ENCODE results near the gene BMPR2. TPM values are rescaled to one million over a fixed set of nuclear protein-coding genes. Genes with fewer than 3 reads are reported as not detected.

BMPR2 gene
- polyA plus RNA-seq, 1 of the 3 experiments (the other 2 are of a cell fraction) = 10.2 TPM

DNA sequence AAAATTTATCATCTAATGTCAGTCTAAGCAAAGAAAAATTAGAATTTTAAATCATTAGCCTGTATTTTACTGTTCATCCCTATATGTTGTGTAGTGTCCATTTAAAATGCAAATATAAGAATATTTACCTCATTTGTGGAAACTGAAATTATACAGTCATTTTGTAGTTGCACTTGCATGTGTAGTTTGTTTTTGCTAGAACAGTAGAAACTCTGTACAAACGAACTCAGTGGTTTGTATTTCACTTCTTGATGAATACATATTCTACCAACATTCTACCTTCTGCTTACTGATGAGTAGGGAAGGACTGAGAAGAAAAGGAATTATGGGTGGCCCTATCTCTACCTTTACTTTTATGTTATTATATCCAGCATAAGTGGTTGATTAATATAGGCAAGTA lies 29.7 kb downstream of the BMPR2 start:
- Histone ChIP-seq H3K36me3 (replicated peaks in 1 of 2; ENCODE audit: control insufficient read depth in 1 of 2, insufficient read depth in 2 of 2, low read length in 1 of 2) (peaks cover 0 to 24% of the 10 kb centered on the region in 2 experiments), H2AFZ (ENCODE audit: low read depth) (no peak overlapping the region), H3K27me3 (ENCODE audit: insufficient read depth) (no peaks in the 10 kb centered on the region), H3K4me1 (ENCODE audit: control insufficient read depth in 1 of 2, insufficient read depth in 2 of 2, low read depth in 1 of 2, low read length in 1 of 2) (peaks cover 0 to 18% of the 10 kb centered on the region in 2 experiments; a peak in 1 of 4 replicates), H3F3A (replicated peaks; ENCODE audit: insufficient read depth) (peaks cover 40% of the 10 kb centered on the region), H3K9me2 (no peaks in the 10 kb centered on the region), H4K20me1 (ENCODE audit: insufficient read depth) (peaks cover 40% of the 10 kb centered on the region), H3K79me2 (ENCODE audit: insufficient read depth) (peaks cover 100% of the 10 kb centered on the region), H3K4me3 (ENCODE audit: low read depth in 2 of 2, low read length in 1 of 2) (no peak overlapping the region), H3K9ac (no peak overlapping the region), H3K9me3 (no peaks in the 10 kb centered on the region), H3K4me2 (no peak overlapping the region), H3K27ac (ENCODE audit: low read depth in 2 of 2, low read length in 1 of 2) (no peak overlapping the region)
- WGBS (ENCODE audit: low lambda C conversion rate) = 88% methylated on average over 1 of the region's 1 CpG
- CTCF ChIA-PET = no interaction called here
- POLR2A ChIA-PET = no interaction called here
- TF ChIP-seq, protein P1, sequence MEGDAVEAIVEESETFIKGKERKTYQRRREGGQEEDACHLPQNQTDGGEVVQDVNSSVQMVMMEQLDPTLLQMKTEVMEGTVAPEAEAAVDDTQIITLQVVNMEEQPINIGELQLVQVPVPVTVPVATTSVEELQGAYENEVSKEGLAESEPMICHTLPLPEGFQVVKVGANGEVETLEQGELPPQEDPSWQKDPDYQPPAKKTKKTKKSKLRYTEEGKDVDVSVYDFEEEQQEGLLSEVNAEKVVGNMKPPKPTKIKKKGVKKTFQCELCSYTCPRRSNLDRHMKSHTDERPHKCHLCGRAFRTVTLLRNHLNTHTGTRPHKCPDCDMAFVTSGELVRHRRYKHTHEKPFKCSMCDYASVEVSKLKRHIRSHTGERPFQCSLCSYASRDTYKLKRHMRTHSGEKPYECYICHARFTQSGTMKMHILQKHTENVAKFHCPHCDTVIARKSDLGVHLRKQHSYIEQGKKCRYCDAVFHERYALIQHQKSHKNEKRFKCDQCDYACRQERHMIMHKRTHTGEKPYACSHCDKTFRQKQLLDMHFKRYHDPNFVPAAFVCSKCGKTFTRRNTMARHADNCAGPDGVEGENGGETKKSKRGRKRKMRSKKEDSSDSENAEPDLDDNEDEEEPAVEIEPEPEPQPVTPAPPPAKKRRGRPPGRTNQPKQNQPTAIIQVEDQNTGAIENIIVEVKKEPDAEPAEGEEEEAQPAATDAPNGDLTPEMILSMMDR (IDR thresholded peaks at IDR 0.05) = no peak
- no peak for TF ChIP-seq CHD2 (IDR thresholded peaks at IDR 0.05; ENCODE audit: low read length, partially characterized antibody)
- TF ChIP-seq MEF2A (IDR thresholded peaks at IDR 0.05; ENCODE audit: borderline replicate concordance, low read depth) = no peak
- no peak for TF ChIP-seq POLR2AphosphoS5 (IDR thresholded peaks at IDR 0.05; ENCODE audit: low read depth, low read length)
- no peak for TF ChIP-seq ELF1 (IDR thresholded peaks at IDR 0.05)
- TF ChIP-seq RAD21 (IDR thresholded peaks at IDR 0.05; ENCODE audit: low read length) = no peak
- TF ChIP-seq MXI1 (IDR thresholded peaks at IDR 0.05; ENCODE audit: low read depth, low read length) = no peak
- TF ChIP-seq, protein P2, sequence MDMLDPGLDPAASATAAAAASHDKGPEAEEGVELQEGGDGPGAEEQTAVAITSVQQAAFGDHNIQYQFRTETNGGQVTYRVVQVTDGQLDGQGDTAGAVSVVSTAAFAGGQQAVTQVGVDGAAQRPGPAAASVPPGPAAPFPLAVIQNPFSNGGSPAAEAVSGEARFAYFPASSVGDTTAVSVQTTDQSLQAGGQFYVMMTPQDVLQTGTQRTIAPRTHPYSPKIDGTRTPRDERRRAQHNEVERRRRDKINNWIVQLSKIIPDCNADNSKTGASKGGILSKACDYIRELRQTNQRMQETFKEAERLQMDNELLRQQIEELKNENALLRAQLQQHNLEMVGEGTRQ (IDR thresholded peaks at IDR 0.05; ENCODE audit: borderline replicate concordance, low read depth, low read length) = no peak
- no peak for TF ChIP-seq EP300 (IDR thresholded peaks at IDR 0.05; ENCODE audit: borderline replicate concordance in 1 of 2, low read depth in 1 of 2, low read length in 1 of 2)
- no peak for TF ChIP-seq TEAD4 (IDR thresholded peaks at IDR 0.05; ENCODE audit: borderline replicate concordance, insufficient read depth)
- no peak for DNase-seq

- Histone ChIP-seq H3K9ac (no peak overlapping the region), H3K4me3 (ENCODE audit: low read depth in 2 of 2, low read length in 1 of 2) (no peak overlapping the region), H3K27ac (ENCODE audit: low read depth in 2 of 2, low read length in 1 of 2) (no peak overlapping the region), H3K27me3 (ENCODE audit: insufficient read depth) (no peaks in the 10 kb centered on the region), H3K79me2 (ENCODE audit: insufficient read depth) (peaks cover 100% of the 10 kb centered on the region), H3K4me1 (ENCODE audit: control insufficient read depth in 1 of 2, insufficient read depth in 2 of 2, low read depth in 1 of 2, low read length in 1 of 2) (peaks cover 0 to 18% of the 10 kb centered on the region in 2 experiments; a peak in 1 of 4 replicates), H4K20me1 (ENCODE audit: insufficient read depth) (peaks cover 33% of the 10 kb centered on the region), H3F3A (replicated peaks; ENCODE audit: insufficient read depth) (peaks cover 35% of the 10 kb centered on the region), H3K9me3 (no peaks in the 10 kb centered on the region), H3K4me2 (no peak overlapping the region), H2AFZ (ENCODE audit: low read depth) (no peak overlapping the region), H3K36me3 (replicated peaks in 1 of 2; ENCODE audit: control insufficient read depth in 1 of 2, insufficient read depth in 2 of 2, low read length in 1 of 2) (peaks cover 0 to 24% of the 10 kb centered on the region in 2 experiments), H3K9me2 (no peaks in the 10 kb centered on the region)
- POLR2A ChIA-PET = no interaction called here
- CTCF ChIA-PET = interaction anchor here (0.6 kb wide), 1 partner anchor 67 kb away, joined by 3 read pairs; no protein-coding TSS in a partner anchor
- DNase-seq = no peak
- 93% methylated on average over 2 of the region's 2 CpGs for WGBS (ENCODE audit: low lambda C conversion rate)
- TF ChIP-seq, protein P2 (IDR thresholded peaks at IDR 0.05; ENCODE audit: borderline replicate concordance, low read depth, low read length) = no peak
- TF ChIP-seq TAF1 (IDR thresholded peaks at IDR 0.05; ENCODE audit: borderline replicate concordance, low read depth, low read length) (no peak), SIN3A (IDR thresholded peaks at IDR 0.05; ENCODE audit: borderline replicate concordance, low read depth, low read length) (no peak), NRF1 (IDR thresholded peaks at IDR 0.05; ENCODE audit: low read depth, low read length) (no peak), MEF2A (IDR thresholded peaks at IDR 0.05; ENCODE audit: borderline replicate concordance, low read depth) (no peak), RFX5 (IDR thresholded peaks at IDR 0.05; ENCODE audit: low read length) (no peak), PBX3 (IDR thresholded peaks at IDR 0.05) (no peak), GATA2 (CRISPR knock-in tag; IDR thresholded peaks at IDR 0.05) (no peak), ELF1 (IDR thresholded peaks at IDR 0.05) (no peak), POLR2AphosphoS5 (IDR thresholded peaks at IDR 0.05; ENCODE audit: low read depth, low read length) (no peak), ZBTB33 (IDR thresholded peaks at IDR 0.05; ENCODE audit: borderline replicate concordance, low read depth) (no peak), CHD2 (IDR thresholded peaks at IDR 0.05; ENCODE audit: low read length, partially characterized antibody) (no peak)
Measured at GRCh38 chr2:202406445-202406978, 30.4 kb downstream of the BMPR2 start.
